K562 (cell line): ENCODE measurements around the gene LRRC7. TPM values are rescaled to one million over a fixed set of nuclear protein-coding genes. Genes with fewer than 3 reads are reported as not detected.
A peak's percentile ranks its signal among the peaks of the same experiment; 100 is the strongest.

Experiments
- C11orf30 ChIP-seq: fragments of 450-650 bp; IDR thresholded peaks from 2 replicates; pipeline ENCODE4 v1.6.1; 2016; ENCODE audit warnings: low read depth, mild to moderate bottlenecking
- CBFA2T2 ChIP-seq: fragments of 450-650 bp; conservative IDR thresholded peaks from 2 replicates; pipeline ENCODE4 v1.6.1; 2017; ENCODE audit warnings: mild to moderate bottlenecking
- CEBPB ChIP-seq: fragments of 450-650 bp; IDR thresholded peaks from 2 replicates; pipeline ENCODE4 v1.6.1; 2016; ENCODE audit warnings: missing genetic modification characterization, missing compliant biosample characterization
- CEBPG ChIP-seq, 3 experiments: fragments of 200-800 bp in 1 of 3; sonication (Bioruptor generic) in 1 of 3; sonication (generic) in 1 of 3; formaldehyde crosslinking in 1 of 3; IDR thresholded peaks in 2 of 3; conservative IDR thresholded peaks in 1 of 3; 2 replicates each; pipeline versions ENCODE4 v1.6.1 to v1.8.0; 2016 to 2022; ENCODE audit warnings: missing compliant biosample characterization in 2 of 3, missing genetic modification characterization in 2 of 3, mild to moderate bottlenecking in 1 of 3, missing genetic modification reagents in 1 of 3
- CHAMP1 ChIP-seq: fragments of 450-650 bp; IDR thresholded peaks from 2 replicates; pipeline ENCODE4 v1.6.1; 2016; ENCODE audit warnings: mild to moderate bottlenecking
- CREBBP ChIP-seq: IDR thresholded peaks from one replicate; pipeline ENCODE4 v1.6.1; 2012; ENCODE audit warnings: low read depth, mild to moderate bottlenecking, control low read depth, inconsistent platforms, low read length
- CTBP1 ChIP-seq: fragments of 450-650 bp; IDR thresholded peaks from 2 replicates; pipeline ENCODE4 v1.6.1; 2016; ENCODE audit warnings: borderline replicate concordance
- E2F3 ChIP-seq: fragments of 250-450 bp; sonication (Bioruptor Pico); IDR thresholded peaks from 2 replicates; pipeline ENCODE4 v1.4.0; 2020; ENCODE audit warnings: mild to moderate bottlenecking
- FOXJ3 ChIP-seq: sonication (generic); formaldehyde crosslinking; IDR thresholded peaks from 2 replicates; pipeline ENCODE4 v1.4.0; 2020; ENCODE audit warnings: mild to moderate bottlenecking, missing genetic modification reagents
- HDAC8 ChIP-seq: fragments of 450-650 bp; IDR thresholded peaks from 2 replicates; pipeline ENCODE4 v1.6.1; 2016; ENCODE audit warnings: mild to moderate bottlenecking, missing genetic modification characterization, moderate library complexity, missing compliant biosample characterization
- MAFG ChIP-seq: fragments of 450-650 bp; conservative IDR thresholded peaks from 2 replicates; pipeline ENCODE4 v1.6.1; 2016; ENCODE audit warnings: missing genetic modification characterization, missing compliant biosample characterization
- MLLT1 ChIP-seq, 2 experiments: fragments of 450-650 bp; IDR thresholded peaks; 2 replicates each; pipeline ENCODE4 v1.6.1; 2016
- POLR3G ChIP-seq: IDR thresholded peaks from 2 replicates; pipeline ENCODE4 v1.6.1; 2011; ENCODE audit not compliant: insufficient read length, insufficient replicate concordance; ENCODE audit errors: extremely low read depth
- PRMT5 ChIP-seq: sonication (generic); formaldehyde crosslinking; IDR thresholded peaks from 2 replicates; pipeline ENCODE4 v1.5.0; 2020; ENCODE audit warnings: missing genetic modification reagents
- PTRF ChIP-seq: fragments of 450-650 bp; IDR thresholded peaks from 2 replicates; pipeline ENCODE4 v1.6.1; 2016; ENCODE audit warnings: mild to moderate bottlenecking, missing genetic modification characterization, missing compliant biosample characterization
- RAD21 ChIP-seq, 2 experiments: fragments of 250-450 bp in 1 of 2; fragments of 450-650 bp in 1 of 2; sonication (Bioruptor Pico) in 1 of 2; formaldehyde crosslinking in 1 of 2; IDR thresholded peaks in 1 of 2; conservative IDR thresholded peaks in 1 of 2; 2 replicates each; pipeline versions ENCODE4 v1.4.0 to v1.8.0; 2020 to 2022; ENCODE audit warnings: mild to moderate bottlenecking in 2 of 2, moderate library complexity in 1 of 2
- RBM34 ChIP-seq: fragments of 200-400 bp; formaldehyde crosslinking; IDR thresholded peaks from 2 replicates; pipeline ENCODE4 v1.6.1; 2018; ENCODE audit warnings: low read length, borderline replicate concordance; ENCODE audit not compliant: insufficient read depth
- TBP ChIP-seq: optimal IDR thresholded peaks from 2 replicates; pipeline ENCODE3; 2011; ENCODE audit warnings: low read depth, low read length, improper control_type of control experiment
- THAP7 ChIP-seq: fragments of 250-450 bp; sonication (Bioruptor Pico); IDR thresholded peaks from 2 replicates; pipeline ENCODE4 v1.5.0; 2021
- U2AF1 ChIP-seq: fragments of 200-400 bp; formaldehyde crosslinking; optimal IDR thresholded peaks from 2 replicates; pipeline ENCODE3; 2017; ENCODE audit warnings: mild to moderate bottlenecking, low read depth, low read length, moderate library complexity
- ZNF316 ChIP-seq: fragments of 450-650 bp; IDR thresholded peaks from 2 replicates; pipeline ENCODE4 v1.6.1; 2016
- ZNF408 ChIP-seq: fragments of 250-450 bp; sonication (Bioruptor Pico); IDR thresholded peaks from 2 replicates; pipeline ENCODE4 v1.4.0; 2020; ENCODE audit warnings: low read depth, mild to moderate bottlenecking, moderate library complexity
- ZNF707 ChIP-seq: fragments of 250-450 bp; sonication (Bioruptor Pico); conservative IDR thresholded peaks from 2 replicates; pipeline ENCODE4 v1.8.0; 2022; ENCODE audit warnings: inconsistent platforms, mild to moderate bottlenecking, moderate library complexity
- polyA plus RNA-seq, 8 experiments: library from polyadenylated mRNA; depleted of rRNA in 4 of 8; stranded (reverse) in 5 of 8; unstranded in 3 of 8; fragments of >200 nt; fragmentation: Nextera tagmentation in 2 of 8; fragmentation: Illumina TruSeq in 1 of 8; extraction: Ambion mirVana in 2 of 8; extraction: Trizol in 1 of 8; gene quantifications; 2 replicates each; pipeline versions ENCODE4 v1.2.1 to v1.2.3, GENCODE V29; 2011 to 2014; ENCODE audit warnings: inconsistent platforms in 1 of 8, missing spikeins in 1 of 8
- total RNA-seq, 7 experiments: library from RNA; depleted of rRNA in 6 of 7; stranded (reverse); fragments of >200 nt in 6 of 7; fragmentation: Illumina TruSeq in 2 of 7; extraction: Trizol in 2 of 7; gene quantifications; 2 replicates each; pipeline versions ENCODE4 v1.2.1 to v1.2.3, GENCODE V29; 2011 to 2021; ENCODE audit warnings: low replicate concordance in 1 of 7
- TF ChIP-seq, protein P1 (sequence below), 2 experiments: IDR thresholded peaks; 2 replicates each; pipeline ENCODE4 v1.6.1; 2011; ENCODE audit warnings: borderline replicate concordance in 1 of 2, control low read depth in 1 of 2, low read depth in 1 of 2, low read length in 1 of 2, mild to moderate bottlenecking in 1 of 2, mixed read lengths in 1 of 2, moderate library complexity in 1 of 2; ENCODE audit not compliant: insufficient read depth in 1 of 2, insufficient read length in 1 of 2, poor library complexity in 1 of 2, severe bottlenecking in 1 of 2; ENCODE audit errors: extremely low read depth in 1 of 2

The LRRC7 gene
- total and polyA plus RNA-seq, 9 of the 15 experiments (the other 6 are each of a cell fraction or from before 2014, with no cell fraction given) = 0.09 to 0.94 (median 0.49) TPM

DNA sequence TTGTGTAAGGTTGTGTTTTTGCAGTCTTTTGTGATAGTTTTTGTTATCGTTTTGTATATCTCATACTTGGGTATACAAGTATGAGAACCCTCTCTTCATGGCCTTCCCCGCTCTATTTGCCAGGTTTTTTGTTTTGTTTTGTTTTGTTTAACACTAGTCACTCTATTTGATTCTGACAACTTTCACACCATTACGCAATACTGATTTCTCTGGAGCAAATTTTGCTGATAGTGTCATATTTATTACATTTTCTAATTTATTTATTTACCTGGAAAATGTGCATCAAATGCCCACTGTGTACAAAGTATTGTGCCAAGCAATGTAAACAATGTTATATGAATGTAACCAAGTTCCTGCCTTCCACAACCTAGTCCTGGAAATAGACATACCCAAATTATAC lies 547.6 kb downstream of the LRRC7 start (continued):
- no peak for TF ChIP-seq RBM34
- no peak for TF ChIP-seq HDAC8
- TF ChIP-seq FOXJ3 (CRISPR knock-in tag) = no peak
- TF ChIP-seq RAD21 (CRISPR knock-in tag; conservative IDR thresholded peaks at IDR 0.05 in 1 of 2, IDR thresholded peaks at IDR 0.05 in 1 of 2) = no peak
- TF ChIP-seq PTRF (tag) = no peak
- peak; percentile 31; the same call in 1 of the 2 replicates for TF ChIP-seq MAFG
- TF ChIP-seq THAP7 (CRISPR knock-in tag) = no peak
- no peak for TF ChIP-seq CEBPG (CRISPR knock-in tag; IDR thresholded peaks at IDR 0.05)
- peak; percentile 68 to 97 for TF ChIP-seq CEBPG (tag; conservative IDR thresholded peaks at IDR 0.05 in 1 of 2, IDR thresholded peaks at IDR 0.05 in 1 of 2)
- peak; percentile 95 for TF ChIP-seq CEBPB (tag)
- TF ChIP-seq ZNF707 (CRISPR knock-in tag) = no peak
- no peak for TF ChIP-seq POLR3G
- TF ChIP-seq CREBBP = no peak
- TF ChIP-seq ZNF408 = no peak
- TF ChIP-seq C11orf30 = peak; percentile 55; the same call in 1 of the 2 replicates
- no peak for TF ChIP-seq TBP
- TF ChIP-seq CBFA2T2 = no peak
- peak; percentile 65 for TF ChIP-seq ZNF316
- TF ChIP-seq U2AF1 = no peak
- no peak for TF ChIP-seq CHAMP1
- no peak for TF ChIP-seq E2F3 (CRISPR knock-in tag)
- TF ChIP-seq, protein P1, sequence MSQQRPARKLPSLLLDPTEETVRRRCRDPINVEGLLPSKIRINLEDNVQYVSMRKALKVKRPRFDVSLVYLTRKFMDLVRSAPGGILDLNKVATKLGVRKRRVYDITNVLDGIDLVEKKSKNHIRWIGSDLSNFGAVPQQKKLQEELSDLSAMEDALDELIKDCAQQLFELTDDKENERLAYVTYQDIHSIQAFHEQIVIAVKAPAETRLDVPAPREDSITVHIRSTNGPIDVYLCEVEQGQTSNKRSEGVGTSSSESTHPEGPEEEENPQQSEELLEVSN (IDR thresholded peaks at IDR 0.05; ENCODE audit: borderline replicate concordance in 1 of 2, extremely low read depth in 1 of 2, insufficient read depth in 1 of 2, insufficient read length in 1 of 2, low read depth in 1 of 2, low read length in 1 of 2, poor library complexity in 1 of 2, severe bottlenecking in 1 of 2) = no peak
- no peak for TF ChIP-seq CTBP1
- no peak for TF ChIP-seq MLLT1 (IDR thresholded peaks at IDR 0.05)
- no peak for TF ChIP-seq PRMT5 (CRISPR knock-in tag)
- TF ChIP-seq, all 486 proteins: peak for 7
